K562 (cell line): ENCODE measurements around the gene RPP21. TPM values are rescaled to one million over a fixed set of nuclear protein-coding genes. Genes with fewer than 3 reads are reported as not detected.

Experiments used
- ATF1 ChIP-seq, 2 experiments: fragments of 450-650 bp in 1 of 2; IDR thresholded peaks; 2 replicates each; pipeline ENCODE4 v1.6.1; 2016; ENCODE audit warnings: missing compliant biosample characterization in 1 of 2, missing genetic modification characterization in 1 of 2
- CC2D1A ChIP-seq: fragments of 450-650 bp; IDR thresholded peaks from 2 replicates; pipeline ENCODE4 v1.6.1; 2017; ENCODE audit warnings: mild to moderate bottlenecking
- COPS2 ChIP-seq: fragments of 450-650 bp; conservative IDR thresholded peaks from 2 replicates; pipeline ENCODE4 v1.6.1; 2016; ENCODE audit warnings: mild to moderate bottlenecking, moderate library complexity
- ETV5 ChIP-seq: sonication (generic); formaldehyde crosslinking; IDR thresholded peaks from 2 replicates; pipeline ENCODE4 v1.4.0; 2020; ENCODE audit warnings: low read depth, mild to moderate bottlenecking, missing genetic modification reagents
- GTF2E2 ChIP-seq: fragments of 200-800 bp; sonication (Bioruptor generic); IDR thresholded peaks from 2 replicates; pipeline ENCODE4 v1.6.1; 2016; ENCODE audit warnings: missing genetic modification characterization, missing compliant biosample characterization
- HDAC1 ChIP-seq, 2 experiments: fragments of 450-650 bp; IDR thresholded peaks; 2 replicates each; pipeline ENCODE4 v1.6.1; 2016 to 2017; ENCODE audit warnings: inconsistent platforms in 1 of 2, mild to moderate bottlenecking in 1 of 2, moderate library complexity in 1 of 2
- HNRNPL ChIP-seq: fragments of 200-400 bp; formaldehyde crosslinking; IDR thresholded peaks from 2 replicates; pipeline ENCODE4 v1.6.1; 2017; ENCODE audit warnings: low read depth, mild to moderate bottlenecking, low read length
- KLF6 ChIP-seq: fragments of 250-450 bp; sonication (Bioruptor Pico); IDR thresholded peaks from 2 replicates; pipeline ENCODE4 v1.4.0; 2020; ENCODE audit warnings: mild to moderate bottlenecking, moderate library complexity, borderline replicate concordance
- LARP7 ChIP-seq: fragments of 450-650 bp; IDR thresholded peaks from 2 replicates; pipeline ENCODE4 v1.6.1; 2016
- PHTF2 ChIP-seq: fragments of 250-450 bp; sonication (Bioruptor Pico); IDR thresholded peaks from 2 replicates; pipeline ENCODE4 v1.5.0; 2021; ENCODE audit warnings: mild to moderate bottlenecking
- PTRF ChIP-seq: fragments of 450-650 bp; IDR thresholded peaks from 2 replicates; pipeline ENCODE4 v1.6.1; 2016; ENCODE audit warnings: mild to moderate bottlenecking, missing genetic modification characterization, missing compliant biosample characterization
- RAD21 ChIP-seq, 2 experiments: fragments of 250-450 bp in 1 of 2; fragments of 450-650 bp in 1 of 2; sonication (Bioruptor Pico) in 1 of 2; formaldehyde crosslinking in 1 of 2; IDR thresholded peaks in 1 of 2; conservative IDR thresholded peaks in 1 of 2; 2 replicates each; pipeline versions ENCODE4 v1.4.0 to v1.8.0; 2020 to 2022; ENCODE audit warnings: mild to moderate bottlenecking in 2 of 2, moderate library complexity in 1 of 2
- SFPQ ChIP-seq: fragments of 200-400 bp; formaldehyde crosslinking; IDR thresholded peaks from 2 replicates; pipeline ENCODE4 v1.6.1; 2017; ENCODE audit warnings: mild to moderate bottlenecking, low read depth, low read length, moderate library complexity
- SRSF7 ChIP-seq: fragments of 200-400 bp; formaldehyde crosslinking; optimal IDR thresholded peaks from 2 replicates; pipeline ENCODE3; 2017; ENCODE audit warnings: mild to moderate bottlenecking, low read depth, low read length
- STAT5B ChIP-seq: fragments of 250-450 bp; sonication (Bioruptor Pico); IDR thresholded peaks from 2 replicates; pipeline ENCODE4 v1.8.0; 2021; ENCODE audit warnings: mild to moderate bottlenecking, inconsistent platforms
- ZFX ChIP-seq: sonication (generic); formaldehyde crosslinking; IDR thresholded peaks from 2 replicates; pipeline ENCODE4 v1.8.0; 2022; ENCODE audit warnings: mild to moderate bottlenecking, missing genetic modification reagents, moderate library complexity
- ZNF609 ChIP-seq: sonication (generic); formaldehyde crosslinking; IDR thresholded peaks from 2 replicates; pipeline ENCODE4 v1.8.1; 2023; ENCODE audit warnings: missing genetic modification reagents, mild to moderate bottlenecking, borderline replicate concordance
- ZNF696 ChIP-seq: fragments of 250-450 bp; sonication (Bioruptor Pico); conservative IDR thresholded peaks from 2 replicates; pipeline ENCODE4 v1.4.0; 2020; ENCODE audit warnings: mild to moderate bottlenecking, moderate library complexity
- polyA plus RNA-seq, 8 experiments: library from polyadenylated mRNA; depleted of rRNA in 4 of 8; stranded (reverse) in 5 of 8; unstranded in 3 of 8; fragments of >200 nt; fragmentation: Nextera tagmentation in 2 of 8; fragmentation: Illumina TruSeq in 1 of 8; extraction: Ambion mirVana in 2 of 8; extraction: Trizol in 1 of 8; gene quantifications; 2 replicates each; pipeline versions ENCODE4 v1.2.1 to v1.2.3, GENCODE V29; 2011 to 2014; ENCODE audit warnings: inconsistent platforms in 1 of 8, missing spikeins in 1 of 8
- total RNA-seq, 7 experiments: library from RNA; depleted of rRNA in 6 of 7; stranded (reverse); fragments of >200 nt in 6 of 7; fragmentation: Illumina TruSeq in 2 of 7; extraction: Trizol in 2 of 7; gene quantifications; 2 replicates each; pipeline versions ENCODE4 v1.2.1 to v1.2.3, GENCODE V29; 2011 to 2021; ENCODE audit warnings: low replicate concordance in 1 of 7

RPP21 gene
- total and polyA plus RNA-seq, 9 of the 15 experiments (the other 6 are each of a cell fraction or from before 2014, with no cell fraction given) = 62.1 to 362 (median 166) TPM

GRCh38 chr6:30322527-30323501 lies 22.1 kb upstream of the RPP21 start (continued):
- TF ChIP-seq ZNF609 (CRISPR knock-in tag) = no peak
- TF ChIP-seq STAT5B (CRISPR knock-in tag) = no peak
- TF ChIP-seq HNRNPL = no peak
- TF ChIP-seq ZFX (CRISPR knock-in tag) = no peak
- peak; percentile 33; the same call in 1 of the 2 replicates for TF ChIP-seq LARP7
- no peak for TF ChIP-seq ATF1 (CRISPR knock-in tag; IDR thresholded peaks at IDR 0.05)
- TF ChIP-seq ATF1 (tag; IDR thresholded peaks at IDR 0.05) = no peak
- peak; percentile 94 for TF ChIP-seq CC2D1A
- peak; percentile 38; the same call in 1 of the 2 replicates for TF ChIP-seq KLF6
- TF ChIP-seq ETV5 = peak; percentile 47; the same call in 1 of the 2 replicates
- TF ChIP-seq GTF2E2 = no peak
- TF ChIP-seq SRSF7 = no peak
- TF ChIP-seq PHTF2 = no peak
- TF ChIP-seq RAD21 (CRISPR knock-in tag; conservative IDR thresholded peaks at IDR 0.05 in 1 of 2, IDR thresholded peaks at IDR 0.05 in 1 of 2) = no peak
- peak in 1 of 2 experiments; percentile 41; a peak in 1 of 4 replicates for TF ChIP-seq HDAC1 (IDR thresholded peaks at IDR 0.05)
- TF ChIP-seq ZNF696 (CRISPR knock-in tag) = no peak
- no peak for TF ChIP-seq SFPQ
- no peak for TF ChIP-seq COPS2
- TF ChIP-seq PTRF (tag) = peak; percentile 64; the same call in 1 of the 2 replicates
